Activated T-helper 2 cell treated with anti-CD3 and anti-CD28 coated beads, Interferon-gamma antibody, Interleukin-2, Interleukin-4, amounts not matched to agents 10 μg/mL and 5 μg/mL and 100 μg/mL, durations not matched to agents 14 hours and 24 hours and 36 hours (primary cell): ENCODE measurements around the gene INTS15. TPM values are rescaled to one million over a fixed set of nuclear protein-coding genes. Genes with fewer than 3 reads are reported as not detected.
"Not testable (repeated sequence)": the region's sequence is repeated elsewhere in the genome, so short reads cannot be mapped to it uniquely, and the experiment has no call there.

Experiments used
- DNase-seq: peaks from one replicate; pipeline ENCODE4 v3.0.0; 2021; ENCODE audit warnings: low spot score
- H3K27ac Mint-ChIP-seq: one replicate; pipeline ENCODE4 v1.8.0; 2021; ENCODE audit warnings: mixed read lengths
- H3K27me3 Mint-ChIP-seq: one replicate; pipeline ENCODE4 v1.8.0; 2021; ENCODE audit warnings: low read depth, mixed read lengths
- H3K36me3 Mint-ChIP-seq: one replicate; pipeline ENCODE4 v1.8.0; 2021; ENCODE audit warnings: low read depth, mixed read lengths
- H3K4me1 Mint-ChIP-seq: one replicate; pipeline ENCODE4 v1.8.0; 2021; ENCODE audit warnings: low read depth, mixed read lengths
- H3K4me3 Mint-ChIP-seq: one replicate; pipeline ENCODE4 v1.8.0; 2021; ENCODE audit warnings: low read depth, mild to moderate bottlenecking, moderate library complexity, mixed read lengths
- H3K9me3 Mint-ChIP-seq: one replicate; pipeline ENCODE4 v1.8.0; 2021; ENCODE audit warnings: mixed read lengths
- intact Hi-C: fragments of 100-400 bp; cut with micrococcal nuclease; formaldehyde crosslinking; loops from one replicate; pipeline ENCODE4 v1.15.1; 2023
- total RNA-seq: library from RNA; stranded (reverse); gene quantifications from 2 replicates; pipeline ENCODE4 v1.2.3, GENCODE V29; 2022

Gene INTS15
- total RNA-seq, 1 donor from 2014 or later: 42.1 TPM

DNA sequence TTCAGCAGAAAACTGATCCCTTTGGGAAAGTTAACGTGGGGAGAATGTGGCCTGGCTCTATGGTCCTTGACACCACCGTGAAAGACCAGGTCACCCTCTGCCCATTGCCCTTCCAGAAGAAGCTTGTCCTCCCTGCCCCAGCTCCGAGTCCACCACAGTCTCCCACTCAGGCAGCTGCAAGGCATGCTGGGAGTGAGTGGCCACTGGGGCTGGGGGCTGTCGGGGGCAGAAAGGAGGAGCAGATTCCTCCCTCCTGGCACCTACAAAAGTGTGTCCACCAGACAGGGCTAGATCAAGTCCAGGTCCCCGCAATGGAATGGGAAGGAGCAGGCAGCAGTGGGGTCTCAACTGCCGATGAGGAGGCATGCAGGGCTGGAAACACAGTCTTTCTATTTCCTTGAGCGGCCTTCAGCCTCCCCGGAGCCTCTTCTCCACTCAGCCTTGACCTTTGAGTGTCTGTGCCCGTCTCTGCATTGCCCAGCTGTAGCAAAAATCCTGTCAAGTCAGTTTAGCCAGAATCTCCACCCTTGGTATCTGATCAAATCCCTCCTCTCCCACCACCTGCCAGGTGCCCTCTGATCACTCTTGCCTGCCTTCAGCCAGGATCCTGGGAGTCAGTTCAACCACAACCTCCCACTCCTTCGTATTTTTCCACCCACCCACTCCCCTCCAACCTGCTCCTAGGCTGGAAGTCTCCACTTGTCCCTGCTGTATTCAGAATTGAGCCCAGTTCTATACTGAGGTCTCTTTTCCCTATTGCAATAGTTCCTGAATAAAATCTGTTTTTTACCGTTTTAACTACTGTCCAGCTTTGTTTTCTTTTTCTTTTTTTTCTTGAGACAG is 40.4 kb downstream of the INTS15 start:
- H3K27me3 Mint-ChIP-seq: no peaks in the 10 kb centered on the region
- H3K4me1 Mint-ChIP-seq: no peaks in the 10 kb centered on the region
- intact Hi-C loops: no loop called here
- H3K9me3 Mint-ChIP-seq: no peaks in the 10 kb centered on the region
- no peaks in the 10 kb centered on the region for H3K36me3 Mint-ChIP-seq
- DNase-seq: no peak
- H3K27ac Mint-ChIP-seq: no peak overlapping the region
- H3K4me3 Mint-ChIP-seq: no peak overlapping the region

DNA sequence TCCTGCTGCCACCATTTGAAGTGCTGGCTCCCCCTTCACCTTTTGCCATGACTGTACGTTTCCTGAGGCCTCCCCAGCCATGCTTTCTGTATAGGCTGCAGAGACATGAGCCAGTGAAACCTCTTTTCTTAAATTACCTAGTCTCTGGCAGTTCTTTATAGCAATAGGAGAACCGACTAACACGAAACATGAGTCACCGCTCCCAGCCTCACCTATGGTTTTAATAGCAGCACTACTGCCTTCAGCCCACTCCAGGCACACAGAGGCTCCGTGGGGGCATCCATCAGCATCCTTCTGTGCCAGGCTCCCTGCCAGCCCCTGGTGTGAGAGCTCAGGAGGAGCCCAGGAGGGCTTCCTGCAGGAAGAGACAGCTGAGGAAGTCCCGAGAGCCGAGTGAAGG is 41.8 kb downstream of the INTS15 start:
- Mint-ChIP-seq H3K27ac (no peak overlapping the region), H3K27me3 (no peaks in the 10 kb centered on the region), H3K4me3 (no peak overlapping the region), H3K4me1 (no peaks in the 10 kb centered on the region), H3K36me3 (no peaks in the 10 kb centered on the region), H3K9me3 (no peaks in the 10 kb centered on the region)
- no peak for DNase-seq
- intact Hi-C loops: no loop called here

DNA sequence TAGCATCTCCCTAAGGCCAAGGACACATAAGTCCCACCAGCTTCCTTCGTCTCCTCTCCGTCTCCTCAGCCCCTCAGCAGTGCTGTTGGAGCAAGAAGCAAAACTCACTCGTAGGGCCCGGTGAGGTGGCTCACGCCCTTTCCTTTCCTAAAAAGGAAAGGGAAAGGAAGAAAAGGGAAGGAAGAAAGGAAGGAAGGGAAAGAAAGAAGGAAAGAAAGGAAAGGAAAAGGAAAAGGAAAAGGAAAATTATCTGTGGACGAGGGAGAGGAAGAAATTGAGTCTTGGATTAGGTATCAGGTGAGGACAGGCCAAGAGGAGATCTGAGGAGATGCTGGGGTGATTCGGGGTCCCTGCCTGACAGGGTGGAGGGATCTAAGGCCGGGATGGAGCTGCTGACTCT is 44.2 kb downstream of the INTS15 start:
- intact Hi-C loops: no loop called here
- Mint-ChIP-seq H3K27ac (no peak overlapping the region), H3K4me1 (peaks cover 12% of the 10 kb centered on the region), H3K27me3 (no peaks in the 10 kb centered on the region), H3K4me3 (peak overlapping the region; percentile 22), H3K9me3 (no peaks in the 10 kb centered on the region), H3K36me3 (peaks cover 8% of the 10 kb centered on the region)
- DNase-seq: no peak

DNA sequence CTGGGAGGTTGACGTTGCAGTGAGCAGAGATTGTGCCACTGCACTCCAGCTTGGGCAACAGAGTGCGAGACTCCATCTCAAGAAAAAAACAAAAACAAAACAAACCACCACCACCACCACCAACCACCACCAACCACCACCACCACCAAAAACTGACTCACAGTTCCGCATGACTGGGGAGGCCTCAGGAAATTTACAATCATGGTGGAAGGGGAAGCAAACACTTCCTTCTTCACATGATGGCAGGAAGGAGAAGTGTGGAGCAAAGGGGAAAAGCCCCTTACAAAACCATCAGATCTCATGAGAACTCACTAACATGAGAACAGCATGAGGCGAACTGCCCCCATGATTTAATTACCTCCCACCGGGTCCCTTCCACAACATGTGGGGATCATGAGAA is 45.1 kb downstream of the INTS15 start:
- H3K9me3 Mint-ChIP-seq, DNase-seq, H3K27me3 Mint-ChIP-seq, H3K27ac Mint-ChIP-seq, H3K4me3 Mint-ChIP-seq: not testable (repeated sequence)
- Mint-ChIP-seq H3K36me3 (peaks cover 18% of the 10 kb centered on the region), H3K4me1 (peaks cover 16% of the 10 kb centered on the region)
- intact Hi-C loops: loop anchor here (5.0 kb wide), 1 partner anchor 43 kb away; the partner anchor contains the start of gene INTS15

DNA sequence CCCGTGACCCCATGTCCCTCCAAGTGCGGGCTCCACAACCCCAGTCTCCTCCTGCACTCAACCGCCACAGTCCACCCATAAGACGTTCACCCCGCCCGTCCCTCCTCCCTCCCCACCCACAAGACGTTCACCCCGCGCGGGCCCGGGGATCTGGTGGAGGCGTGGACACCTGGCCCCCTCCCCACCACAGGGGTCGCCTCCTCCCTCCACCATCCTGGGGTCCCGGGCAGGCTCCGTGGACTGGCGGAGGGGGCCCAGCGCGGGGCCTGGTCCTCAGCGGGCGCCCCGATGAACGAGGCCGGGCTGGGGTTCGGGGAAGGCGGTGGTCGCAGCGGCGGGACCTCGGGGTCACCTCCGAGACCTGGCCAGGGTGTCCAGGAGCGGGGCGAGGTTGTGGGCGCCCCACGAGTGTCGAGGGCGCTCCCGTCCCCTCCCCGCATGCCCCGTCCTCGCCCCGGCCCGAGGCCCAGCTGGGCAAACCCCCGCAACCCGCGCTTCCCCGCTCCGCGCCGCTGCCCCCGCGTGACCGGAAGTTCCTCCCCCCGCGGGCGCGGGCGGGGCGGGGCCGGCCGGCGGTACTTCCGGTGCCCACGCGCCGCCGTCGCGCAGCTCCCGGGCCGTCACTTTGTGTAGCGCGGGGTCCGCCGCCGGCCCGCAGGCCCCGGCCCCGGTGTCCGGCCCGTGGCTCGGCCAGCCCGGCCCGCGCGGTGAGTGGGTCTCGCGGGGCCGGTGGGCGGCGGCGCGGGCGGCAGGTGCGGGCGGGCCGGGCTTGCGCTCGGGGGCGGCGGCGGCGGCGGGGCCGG is 47.1 kb downstream of the INTS15 start, which contains the start of gene ZNF316:
Gene ZNF316, plus strand, starts transcription at position 578 of the 803 bp plus-strand sequence. CDS start 5,092 bp downstream, outside the sequence.
- H3K27me3 Mint-ChIP-seq: no peaks in the 10 kb centered on the region
- H3K36me3 Mint-ChIP-seq: peaks cover 33% of the 10 kb centered on the region
- DNase-seq: peak; percentile 45
- intact Hi-C loops: loop anchor here (5.0 kb wide), 1 partner anchor 45 kb away; the partner anchor contains the start of gene INTS15
- peak within 1 kb of the TSS; percentile 87 for H3K4me3 Mint-ChIP-seq
- H3K4me1 Mint-ChIP-seq: peaks cover 18% of the 10 kb centered on the region
- peak within 1 kb of the TSS; percentile 80 for H3K27ac Mint-ChIP-seq
- no peaks in the 10 kb centered on the region for H3K9me3 Mint-ChIP-seq

DNA sequence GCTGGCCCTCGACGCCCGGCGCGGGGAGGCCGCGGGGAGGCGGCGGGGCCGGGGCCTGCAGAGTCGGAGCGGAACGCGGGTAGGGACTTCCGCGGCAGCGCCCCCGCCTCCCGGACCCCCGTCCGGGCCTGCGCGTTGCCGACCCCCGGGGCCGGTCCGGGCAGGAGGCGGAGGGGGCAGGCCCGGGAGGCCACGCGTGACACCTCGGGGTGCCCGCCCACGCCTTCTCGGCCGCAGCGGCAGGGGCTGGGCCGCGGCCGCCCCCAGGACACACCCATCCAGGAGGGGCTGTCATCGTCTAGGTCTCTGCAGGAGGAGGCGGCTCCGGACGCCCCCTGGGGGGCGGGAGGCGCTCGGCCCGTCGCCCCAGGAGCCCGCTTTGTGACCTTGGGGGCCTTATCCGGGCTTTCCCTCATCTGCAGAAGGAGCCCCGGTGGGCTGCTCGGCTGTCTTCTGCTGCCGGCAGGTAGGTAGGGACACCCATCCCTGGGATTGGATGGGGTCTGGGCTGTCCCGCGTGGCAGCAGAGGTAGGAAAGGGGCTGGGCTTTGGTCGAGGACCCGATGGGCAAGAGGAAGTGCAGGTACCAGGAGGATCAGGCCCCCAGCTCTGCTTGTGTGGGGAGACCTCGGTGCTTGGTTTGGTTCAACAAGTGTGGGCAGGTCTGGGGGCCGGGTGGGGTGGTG is 47.9 kb downstream of the INTS15 start:
- Mint-ChIP-seq H3K9me3 (no peaks in the 10 kb centered on the region), H3K4me1 (peaks cover 18% of the 10 kb centered on the region), H3K27me3 (no peaks in the 10 kb centered on the region), H3K36me3 (peaks cover 41% of the 10 kb centered on the region), H3K4me3 (peak overlapping the region; percentile 87), H3K27ac (peak overlapping the region; percentile 80)
- peak; percentile 32 for DNase-seq
- intact Hi-C loops: loop anchor here (5.0 kb wide), 1 partner anchor 45 kb away; the partner anchor contains the start of gene INTS15

DNA sequence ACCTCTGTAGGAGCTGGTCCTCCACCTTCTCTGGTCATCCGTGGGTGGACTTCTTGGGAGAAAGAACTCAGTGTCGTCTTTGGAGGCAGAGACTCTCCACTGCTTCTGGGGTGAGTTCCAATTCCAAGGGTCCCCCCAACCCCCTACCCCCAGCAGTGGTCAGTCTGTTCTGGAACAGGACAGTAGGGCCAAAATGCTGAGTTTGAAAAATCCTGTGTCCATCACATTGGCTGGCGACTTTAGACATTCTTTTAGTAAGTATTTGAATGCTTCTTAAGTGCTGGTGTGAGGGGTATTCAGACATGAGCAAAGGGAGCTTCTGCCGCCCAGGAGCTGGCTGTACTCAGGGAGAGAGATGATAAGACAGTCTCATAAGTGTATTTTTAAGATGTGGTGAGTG is 49.2 kb downstream of the INTS15 start:
- Mint-ChIP-seq H3K27me3 (no peaks in the 10 kb centered on the region), H3K36me3 (peaks cover 51% of the 10 kb centered on the region)
- intact Hi-C loops: loop anchor here (5.0 kb wide), 1 partner anchor 47 kb away; the partner anchor contains the start of gene INTS15

DNA sequence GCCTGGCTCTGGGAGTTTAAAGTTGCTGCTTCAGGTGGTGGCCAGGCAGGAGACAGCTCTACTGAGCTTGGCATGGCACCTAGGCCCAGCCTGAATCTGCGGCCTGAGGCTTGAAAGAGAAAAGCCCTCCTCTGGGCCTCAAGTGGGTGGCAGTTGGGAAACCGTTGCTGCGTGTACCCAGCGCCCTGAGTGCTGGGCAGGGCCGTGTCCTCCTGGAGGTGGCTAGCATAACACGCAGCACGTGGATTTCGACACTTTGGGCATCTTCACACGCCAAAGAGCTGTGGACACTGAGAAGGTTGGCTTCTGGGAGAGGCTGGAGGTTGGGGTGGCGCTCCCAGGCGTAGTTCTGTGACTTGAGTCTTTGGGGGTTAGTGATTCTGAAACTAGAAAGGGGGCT is 49.8 kb downstream of the INTS15 start:
- peak overlapping the region; percentile 57 for H3K4me3 Mint-ChIP-seq
- H3K27me3 Mint-ChIP-seq: no peaks in the 10 kb centered on the region
- DNase-seq: no peak
- peaks cover 18% of the 10 kb centered on the region for H3K4me1 Mint-ChIP-seq
- peaks cover 52% of the 10 kb centered on the region for H3K36me3 Mint-ChIP-seq
- H3K9me3 Mint-ChIP-seq: no peaks in the 10 kb centered on the region
- intact Hi-C loops: loop anchor here (5.0 kb wide), 1 partner anchor 47 kb away; the partner anchor contains the start of gene INTS15
- H3K27ac Mint-ChIP-seq: no peak overlapping the region

More for the DNA sequence above, 49.2 kb downstream of the INTS15 start:
- H3K27ac Mint-ChIP-seq: peak overlapping the region; percentile 55
- peak overlapping the region; percentile 57 for H3K4me3 Mint-ChIP-seq
- peaks cover 18% of the 10 kb centered on the region for H3K4me1 Mint-ChIP-seq
- H3K9me3 Mint-ChIP-seq: no peaks in the 10 kb centered on the region
- DNase-seq: no peak

DNA sequence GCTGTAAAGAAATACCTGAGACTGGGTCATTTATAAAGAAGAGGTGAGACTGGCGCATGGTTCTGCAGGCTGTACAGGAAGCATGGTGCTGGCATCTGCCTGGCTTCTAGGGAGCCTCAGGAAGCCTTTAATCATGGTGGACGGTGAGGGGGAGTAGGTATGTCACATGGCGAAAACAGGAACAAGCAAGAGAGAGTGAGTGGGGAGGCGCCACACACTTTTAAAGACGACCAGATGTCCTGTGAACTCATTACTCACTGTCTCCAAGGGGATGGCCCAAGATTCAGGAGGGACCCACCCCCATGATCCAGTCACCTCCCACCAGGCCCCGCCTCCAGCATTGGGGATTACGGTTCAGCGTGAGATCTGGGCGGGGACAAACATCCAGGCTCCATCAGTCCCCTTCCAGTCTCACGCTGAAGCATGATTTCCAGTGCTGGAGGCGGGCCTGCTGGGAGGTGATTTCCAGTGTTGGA is 50.5 kb downstream of the INTS15 start:
- intact Hi-C loops: no loop called here
- Mint-ChIP-seq H3K27ac (peak overlapping the region; percentile 25), H3K27me3 (no peaks in the 10 kb centered on the region), H3K9me3 (no peaks in the 10 kb centered on the region), H3K4me1 (peaks cover 18% of the 10 kb centered on the region), H3K4me3 (peak overlapping the region; percentile 10), H3K36me3 (peaks cover 59% of the 10 kb centered on the region)
- DNase-seq: no peak

DNA sequence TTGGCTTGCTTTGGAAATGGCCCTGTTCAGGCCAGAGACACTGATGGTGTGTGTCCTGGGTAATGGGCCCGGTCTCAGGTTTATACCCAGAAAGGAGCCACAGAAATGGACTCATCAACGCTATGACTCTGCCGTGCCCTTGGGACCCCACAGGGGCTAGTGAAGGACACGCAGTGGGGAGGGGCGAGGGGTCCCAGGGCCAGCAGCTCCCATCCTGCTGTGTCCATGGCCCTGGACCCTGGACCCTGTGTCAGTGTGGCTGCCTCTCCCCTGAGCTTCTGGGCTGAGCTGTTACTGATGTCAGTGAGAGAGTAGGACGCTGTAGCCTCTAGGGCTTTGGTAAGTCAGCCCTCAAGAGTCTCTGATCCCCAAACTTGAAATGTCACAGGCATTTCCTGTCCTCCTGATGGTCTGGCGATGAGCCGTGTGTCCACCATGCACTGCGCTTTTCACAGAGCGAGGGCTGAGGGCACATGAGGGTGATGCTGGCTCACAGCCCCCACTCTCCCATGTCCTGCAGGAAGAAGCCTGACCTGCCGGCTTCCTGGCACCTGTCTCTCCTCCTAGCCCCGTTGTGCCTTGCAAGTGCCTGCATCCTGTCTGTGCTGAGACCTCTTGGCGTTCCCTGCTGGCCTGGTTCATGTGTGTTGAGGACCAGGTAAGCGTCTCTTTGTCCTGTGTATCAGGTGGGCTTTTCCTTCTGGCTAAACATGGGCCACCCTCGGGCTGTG is 51.6 kb downstream of the INTS15 start:
- H3K4me3 Mint-ChIP-seq: no peak overlapping the region
- H3K27me3 Mint-ChIP-seq: no peaks in the 10 kb centered on the region
- H3K36me3 Mint-ChIP-seq: peaks cover 67% of the 10 kb centered on the region

DNA sequence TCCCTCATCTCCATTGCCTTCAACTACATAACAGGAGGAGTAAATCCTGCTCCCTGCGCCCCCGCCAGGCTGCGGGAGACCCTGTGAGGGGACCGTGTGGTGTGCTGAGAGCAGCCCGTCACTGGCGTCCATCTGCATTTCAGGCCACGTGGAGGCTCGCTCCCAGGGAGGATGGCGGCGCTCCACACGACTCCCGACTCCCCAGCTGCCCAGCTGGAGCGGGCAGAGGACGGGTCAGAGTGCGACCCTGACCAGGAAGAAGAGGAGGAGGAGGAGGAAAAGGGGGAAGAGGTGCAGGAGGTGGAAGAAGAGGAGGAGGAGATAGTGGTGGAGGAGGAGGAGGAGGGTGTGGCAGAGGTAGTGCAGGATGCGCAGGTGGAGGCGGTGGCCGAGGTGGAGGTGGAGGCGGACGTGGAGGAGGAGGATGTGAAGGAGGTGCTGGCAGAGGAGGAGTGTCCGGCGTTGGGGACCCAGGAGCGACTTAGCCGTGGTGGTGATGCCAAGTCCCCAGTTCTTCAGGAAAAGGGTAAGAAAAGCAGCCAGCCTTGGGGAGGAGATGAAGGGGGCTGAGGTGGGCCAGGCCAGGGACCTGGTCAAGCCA is 52.5 kb downstream of the INTS15 start:
- Mint-ChIP-seq H3K4me1 (peaks cover 18% of the 10 kb centered on the region), H3K9me3 (no peaks in the 10 kb centered on the region), H3K27me3 (no peaks in the 10 kb centered on the region), H3K27ac (no peak overlapping the region), H3K4me3 (no peak overlapping the region), H3K36me3 (peaks cover 74% of the 10 kb centered on the region)
- intact Hi-C loops: no loop called here
- DNase-seq: no peak

More for the DNA sequence above, 51.6 kb downstream of the INTS15 start:
- intact Hi-C loops: no loop called here
- no peak overlapping the region for H3K27ac Mint-ChIP-seq
- no peaks in the 10 kb centered on the region for H3K9me3 Mint-ChIP-seq
- H3K4me1 Mint-ChIP-seq: peaks cover 18% of the 10 kb centered on the region
- no peak for DNase-seq
